Neural cell (in vitro differentiated cells): ENCODE measurements around the gene MRPS34.

Source experiments
- EP300 ChIP-seq: fragments of 450-650 bp; conservative IDR thresholded peaks from 2 replicates; pipeline ENCODE4 v1.6.1; 2014; ENCODE audit warnings: antibody characterized with exemption, mild to moderate bottlenecking, moderate library complexity; ENCODE audit not compliant: poor library complexity, severe bottlenecking
- EZH2 ChIP-seq: fragments of 200-600, 300-800 bp; shearing (Covaris generic), sonication (generic); IDR thresholded peaks from 2 replicates; pipeline ENCODE4 v1.6.1; 2014; ENCODE audit warnings: antibody characterized with exemption, low read length, borderline replicate concordance, mild to moderate bottlenecking; ENCODE audit not compliant: insufficient read depth, poor library complexity, severe bottlenecking
- TF ChIP-seq, protein P1 (sequence below): fragments of 450-650 bp; IDR thresholded peaks from 2 replicates; pipeline ENCODE4 v1.5.1; 2014; ENCODE audit warnings: antibody characterized with exemption, mild to moderate bottlenecking, moderate library complexity; ENCODE audit not compliant: poor library complexity, severe bottlenecking

- no peak for TF ChIP-seq EP300
- TF ChIP-seq, protein P1, sequence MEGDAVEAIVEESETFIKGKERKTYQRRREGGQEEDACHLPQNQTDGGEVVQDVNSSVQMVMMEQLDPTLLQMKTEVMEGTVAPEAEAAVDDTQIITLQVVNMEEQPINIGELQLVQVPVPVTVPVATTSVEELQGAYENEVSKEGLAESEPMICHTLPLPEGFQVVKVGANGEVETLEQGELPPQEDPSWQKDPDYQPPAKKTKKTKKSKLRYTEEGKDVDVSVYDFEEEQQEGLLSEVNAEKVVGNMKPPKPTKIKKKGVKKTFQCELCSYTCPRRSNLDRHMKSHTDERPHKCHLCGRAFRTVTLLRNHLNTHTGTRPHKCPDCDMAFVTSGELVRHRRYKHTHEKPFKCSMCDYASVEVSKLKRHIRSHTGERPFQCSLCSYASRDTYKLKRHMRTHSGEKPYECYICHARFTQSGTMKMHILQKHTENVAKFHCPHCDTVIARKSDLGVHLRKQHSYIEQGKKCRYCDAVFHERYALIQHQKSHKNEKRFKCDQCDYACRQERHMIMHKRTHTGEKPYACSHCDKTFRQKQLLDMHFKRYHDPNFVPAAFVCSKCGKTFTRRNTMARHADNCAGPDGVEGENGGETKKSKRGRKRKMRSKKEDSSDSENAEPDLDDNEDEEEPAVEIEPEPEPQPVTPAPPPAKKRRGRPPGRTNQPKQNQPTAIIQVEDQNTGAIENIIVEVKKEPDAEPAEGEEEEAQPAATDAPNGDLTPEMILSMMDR, result no peak
- no peak for TF ChIP-seq EZH2
Measured at GRCh38 chr16:1819611-1820010, 46.7 kb upstream of the MRPS34 start.
